ENCODE measurements around the gene TMEM59L. TPM values are rescaled to one million over a fixed set of nuclear protein-coding genes. Genes with fewer than 3 reads are reported as not detected.

The TMEM59L gene
- total and polyA plus RNA-seq, 9 of the 15 experiments (the other 6 are each of a cell fraction or from before 2014, with no cell fraction given): 0.37 TPM; not detected in 8

GRCh38 chr19:18577365-18577914, 35.2 kb upstream of the TMEM59L start:
- CTCF ChIA-PET (ENCODE audit: low intra/inter-chr PET ratio): no interaction called here
- H3K9me1 ChIP-seq (ENCODE audit: control insufficient read depth, insufficient read depth, low read length): peaks cover 7% of the 10 kb centered on the region
- DNase-seq (ENCODE audit: extremely low read depth in 1 of 4, low spot score in 3 of 4): no peak

GRCh38 chr19:18580311-18580710, 32.4 kb upstream of the TMEM59L start:
- in situ Hi-C loops (cut with MboI) (no loop called here), intact Hi-C loops (cut with micrococcal nuclease) (no loop called here)
- no peak for FAIRE-seq
- WGBS (ENCODE audit: insufficient coverage, low coverage, missing lambda C conversion rate): 36% methylated on average over 7 of the region's 7 CpGs
- H4K20me1 ChIP-seq (replicated peaks; ENCODE audit: control insufficient read depth, insufficient read depth, low read length): no peaks in the 10 kb centered on the region
- ChIA-PET CTCF (ENCODE audit: low intra/inter-chr PET ratio) (no interaction called here), POLR2A (interaction anchor here (0.8 to 3.5 kb wide), 3 partner anchors 8 to 16 kb away, joined by 3 to 29 read pairs (median 20); partner anchors contain the start of genes REX1BD and UBA52)
- DNase-seq (ENCODE audit: extremely low read depth in 1 of 4, low spot score in 3 of 4): no peak
- no peak overlapping the region for H2AFZ ChIP-seq (ENCODE audit: low read depth, low read length)
- H3K4me2 ChIP-seq (ENCODE audit: insufficient read depth, low read length): no peak overlapping the region
- H3K4me3 ChIP-seq: no peak overlapping the region
- no peaks in the 10 kb centered on the region for H3K9me1 ChIP-seq (ENCODE audit: control insufficient read depth, insufficient read depth, low read length)
- no peak for ATAC-seq
- H3K9me3 ChIP-seq (replicated peaks; ENCODE audit: control insufficient read depth, insufficient read depth, low read depth, low read length): no peaks in the 10 kb centered on the region
- H3K27ac ChIP-seq (ENCODE audit: extremely low read depth, low read depth, low read length): no peak overlapping the region
- no peaks in the 10 kb centered on the region for H3K79me2 ChIP-seq (ENCODE audit: control insufficient read depth, insufficient read depth, low read length)
- peaks cover 24% of the 10 kb centered on the region for H3K36me3 ChIP-seq (ENCODE audit: control insufficient read depth, insufficient read depth, low read length)
- no TSS peak for BruUV-seq (replicated peaks)
- no peaks in the 10 kb centered on the region for H3K27me3 ChIP-seq (ENCODE audit: control insufficient read depth in 2 of 2, insufficient read depth in 2 of 2, low read length in 2 of 2)
- H3K4me1 ChIP-seq (replicated peaks in 1 of 2; ENCODE audit: control insufficient read depth in 2 of 2, insufficient read depth in 2 of 2, low read length in 2 of 2): no peaks in the 10 kb centered on the region; a peak in 1 of 5 replicates
- no peak overlapping the region for H3K9ac ChIP-seq (ENCODE audit: insufficient read depth in 1 of 2, low read depth in 2 of 2, low read length in 2 of 2)
- TF ChIP-seq POLR2H (tag; IDR thresholded peaks at IDR 0.05; ENCODE audit: low read depth): no peak
- no peak for TF ChIP-seq POLR2G (IDR thresholded peaks at IDR 0.05; ENCODE audit: low read depth, low read length)
- no peak for TF ChIP-seq E2F4 (CRISPR knock-in tag; IDR thresholded peaks at IDR 0.05; ENCODE audit: low read depth)
- TF ChIP-seq PRMT5 (CRISPR knock-in tag; IDR thresholded peaks at IDR 0.05): no peak
- TF ChIP-seq CCNT2 (IDR thresholded peaks at IDR 0.05; ENCODE audit: borderline replicate concordance, extremely low read depth, insufficient read length, low read depth, low read length): no peak
- no peak for TF ChIP-seq RBM25 (IDR thresholded peaks at IDR 0.05; ENCODE audit: low read depth, low read length, severe bottlenecking)
- no peak for TF ChIP-seq KLF1 (tag; IDR thresholded peaks at IDR 0.05)
- TF ChIP-seq ZNF12 (CRISPR knock-in tag; IDR thresholded peaks at IDR 0.05): no peak
- TF ChIP-seq, protein P1, sequence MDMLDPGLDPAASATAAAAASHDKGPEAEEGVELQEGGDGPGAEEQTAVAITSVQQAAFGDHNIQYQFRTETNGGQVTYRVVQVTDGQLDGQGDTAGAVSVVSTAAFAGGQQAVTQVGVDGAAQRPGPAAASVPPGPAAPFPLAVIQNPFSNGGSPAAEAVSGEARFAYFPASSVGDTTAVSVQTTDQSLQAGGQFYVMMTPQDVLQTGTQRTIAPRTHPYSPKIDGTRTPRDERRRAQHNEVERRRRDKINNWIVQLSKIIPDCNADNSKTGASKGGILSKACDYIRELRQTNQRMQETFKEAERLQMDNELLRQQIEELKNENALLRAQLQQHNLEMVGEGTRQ (CRISPR knock-in tag; IDR thresholded peaks at IDR 0.05): no peak
- TF ChIP-seq, protein P2, sequence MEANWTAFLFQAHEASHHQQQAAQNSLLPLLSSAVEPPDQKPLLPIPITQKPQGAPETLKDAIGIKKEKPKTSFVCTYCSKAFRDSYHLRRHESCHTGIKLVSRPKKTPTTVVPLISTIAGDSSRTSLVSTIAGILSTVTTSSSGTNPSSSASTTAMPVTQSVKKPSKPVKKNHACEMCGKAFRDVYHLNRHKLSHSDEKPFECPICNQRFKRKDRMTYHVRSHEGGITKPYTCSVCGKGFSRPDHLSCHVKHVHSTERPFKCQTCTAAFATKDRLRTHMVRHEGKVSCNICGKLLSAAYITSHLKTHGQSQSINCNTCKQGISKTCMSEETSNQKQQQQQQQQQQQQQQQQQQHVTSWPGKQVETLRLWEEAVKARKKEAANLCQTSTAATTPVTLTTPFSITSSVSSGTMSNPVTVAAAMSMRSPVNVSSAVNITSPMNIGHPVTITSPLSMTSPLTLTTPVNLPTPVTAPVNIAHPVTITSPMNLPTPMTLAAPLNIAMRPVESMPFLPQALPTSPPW (CRISPR knock-in tag; IDR thresholded peaks at IDR 0.05): no peak
- TF ChIP-seq ZNF583 (CRISPR knock-in tag; IDR thresholded peaks at IDR 0.05): no peak

More at GRCh38 chr19:18577365-18577914, 35.2 kb upstream of the TMEM59L start:
- in situ Hi-C loops (cut with MboI): no loop called here
- Histone ChIP-seq H4K20me1 (replicated peaks; ENCODE audit: control insufficient read depth, insufficient read depth, low read length) (peaks cover 13% of the 10 kb centered on the region), H3K27me3 (ENCODE audit: control insufficient read depth in 2 of 2, insufficient read depth in 2 of 2, low read length in 2 of 2) (no peaks in the 10 kb centered on the region), H2AFZ (ENCODE audit: low read depth, low read length) (no peak overlapping the region), H3K9me3 (replicated peaks; ENCODE audit: control insufficient read depth, insufficient read depth, low read depth, low read length) (no peaks in the 10 kb centered on the region), H3K27ac (ENCODE audit: extremely low read depth, low read depth, low read length) (no peak overlapping the region), H3K4me1 (replicated peaks in 1 of 2; ENCODE audit: control insufficient read depth in 2 of 2, insufficient read depth in 2 of 2, low read length in 2 of 2) (peaks cover 12 to 23% of the 10 kb centered on the region in 2 experiments; a peak in 4 of 5 replicates), H3K79me2 (ENCODE audit: control insufficient read depth, insufficient read depth, low read length) (peaks cover 21% of the 10 kb centered on the region), H3K4me3 (no peak overlapping the region), H3K36me3 (ENCODE audit: control insufficient read depth, insufficient read depth, low read length) (peaks cover 53% of the 10 kb centered on the region), H3K9ac (ENCODE audit: insufficient read depth in 1 of 2, low read depth in 2 of 2, low read length in 2 of 2) (no peak overlapping the region), H3K4me2 (ENCODE audit: insufficient read depth, low read length) (no peak overlapping the region)
- intact Hi-C loops (cut with micrococcal nuclease): no loop called here
- FAIRE-seq (no peak), ATAC-seq (no peak; the same call in 2 of the 3 replicates)
- peak; percentile 29; the same call in 1 of the 2 replicates for TF ChIP-seq POLR2A (conservative IDR thresholded peaks at IDR 0.05)
- TF ChIP-seq MCM7 (IDR thresholded peaks at IDR 0.05): no peak
- no TSS peak for BruUV-seq (replicated peaks)
- POLR2A ChIA-PET: interaction anchor here (0.6 to 2.4 kb wide), 5 partner anchors 8 to 891 kb away, joined by 3 to 17 read pairs (median 3); partner anchors contain the start of gene REX1BD
- WGBS (ENCODE audit: insufficient coverage, low coverage, missing lambda C conversion rate): 82% methylated on average over 21 of the region's 21 CpGs
